ENCODE data around the gene GPC5. TPM values are rescaled to one million over a fixed set of nuclear protein-coding genes. Genes with fewer than 3 reads are reported as not detected.

GPC5 gene
- total and polyA plus RNA-seq, 2 of the 8 experiments (the other 6 are each of a cell fraction or from before 2014, with no cell fraction given): 0.20 to 0.39 TPM

GRCh38 chr13:91572944-91573598 is 174.7 kb downstream of the GPC5 start (continued):
- TF ChIP-seq, protein P1, sequence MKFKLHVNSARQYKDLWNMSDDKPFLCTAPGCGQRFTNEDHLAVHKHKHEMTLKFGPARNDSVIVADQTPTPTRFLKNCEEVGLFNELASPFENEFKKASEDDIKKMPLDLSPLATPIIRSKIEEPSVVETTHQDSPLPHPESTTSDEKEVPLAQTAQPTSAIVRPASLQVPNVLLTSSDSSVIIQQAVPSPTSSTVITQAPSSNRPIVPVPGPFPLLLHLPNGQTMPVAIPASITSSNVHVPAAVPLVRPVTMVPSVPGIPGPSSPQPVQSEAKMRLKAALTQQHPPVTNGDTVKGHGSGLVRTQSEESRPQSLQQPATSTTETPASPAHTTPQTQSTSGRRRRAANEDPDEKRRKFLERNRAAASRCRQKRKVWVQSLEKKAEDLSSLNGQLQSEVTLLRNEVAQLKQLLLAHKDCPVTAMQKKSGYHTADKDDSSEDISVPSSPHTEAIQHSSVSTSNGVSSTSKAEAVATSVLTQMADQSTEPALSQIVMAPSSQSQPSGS (IDR thresholded peaks at IDR 0.05; ENCODE audit: low read length): no peak
- TF ChIP-seq RBBP5 (IDR thresholded peaks at IDR 0.05; ENCODE audit: borderline replicate concordance, low read depth, low read length) (no peak), KDM1A (IDR thresholded peaks at IDR 0.05; ENCODE audit: borderline replicate concordance, low read length) (no peak), SUZ12 (IDR thresholded peaks at IDR 0.05; ENCODE audit: low read length) (no peak), CTBP2 (IDR thresholded peaks at IDR 0.05; ENCODE audit: borderline replicate concordance, insufficient read depth, insufficient read length, low read length) (no peak), TEAD4 (IDR thresholded peaks at IDR 0.05; ENCODE audit: low read depth, low read length) (no peak)

Measured in H1 (cell line).